ENCODE data around the gene COPS7B.
"Not testable (repeated sequence)": the region's sequence is repeated elsewhere in the genome, so short reads cannot be mapped to it uniquely, and the experiment has no call there.

COPS7B gene

GRCh38 chr2:231786177-231786916, at the start of gene COPS7B:
Gene COPS7B (plus strand): TSS chr2:231786445. CDS start chr2:231788571, 2,126 bp downstream.
- in situ Hi-C loops (cut with MboI; ENCODE audit: low sequenced_read_pairs), result loop anchor here (10.0 kb wide), 1 partner anchor 172 kb away; no protein-coding TSS in a partner anchor
- peak; percentile 61 to 94 for DNase-seq (ENCODE audit: low spot score in 2 of 2)
- Histone ChIP-seq H3K9me3 (no peaks in the 10 kb centered on the region), H3K4me3 (peak within 1 kb of the TSS; percentile 70), H3K4me1 (peaks cover 14% of the 10 kb centered on the region), H3K36me3 (replicated peaks) (peaks cover 22% of the 10 kb centered on the region), H3K27me3 (ENCODE audit: low read depth) (no peaks in the 10 kb centered on the region)

- Histone ChIP-seq H3K27me3 (ENCODE audit: low read depth) (no peaks in the 10 kb centered on the region), H3K4me3 (no peak overlapping the region), H3K36me3 (replicated peaks) (no peaks in the 10 kb centered on the region), H3K9me3 (no peaks in the 10 kb centered on the region), H3K4me1 (no peaks in the 10 kb centered on the region)
- in situ Hi-C loops (cut with MboI; ENCODE audit: low sequenced_read_pairs), result no loop called here
- peak in 1 of 2 experiments; percentile 4 for DNase-seq (ENCODE audit: low spot score in 2 of 2)
These were observed 48.5 kb upstream of the COPS7B start for GRCh38 chr2:231737761-231738160.

- no peak for DNase-seq (ENCODE audit: low spot score in 2 of 2)
- no peaks in the 10 kb centered on the region for H3K9me3 ChIP-seq
- no peaks in the 10 kb centered on the region for H3K36me3 ChIP-seq (replicated peaks)
- peaks cover 11% of the 10 kb centered on the region for H3K4me1 ChIP-seq
- in situ Hi-C loops (cut with MboI; ENCODE audit: low sequenced_read_pairs), result no loop called here
- H3K4me3 ChIP-seq, result no peak overlapping the region
- no peaks in the 10 kb centered on the region for H3K27me3 ChIP-seq (ENCODE audit: low read depth)
These were observed 42.7 kb upstream of the COPS7B start for GRCh38 chr2:231743376-231744116.

GRCh38 chr2:231745303-231746038, 40.8 kb upstream of the COPS7B start:
- Histone ChIP-seq H3K4me3 (no peak overlapping the region), H3K4me1 (peaks cover 11% of the 10 kb centered on the region), H3K27me3 (ENCODE audit: low read depth) (no peaks in the 10 kb centered on the region), H3K9me3 (no peaks in the 10 kb centered on the region), H3K36me3 (replicated peaks) (no peaks in the 10 kb centered on the region)
- DNase-seq (ENCODE audit: low spot score in 2 of 2), result peak in 1 of 2 experiments; percentile 50
- in situ Hi-C loops (cut with MboI; ENCODE audit: low sequenced_read_pairs), result no loop called here

- H3K36me3 ChIP-seq (replicated peaks); H3K4me3 ChIP-seq; H3K27me3 ChIP-seq (ENCODE audit: low read depth); DNase-seq (ENCODE audit: low spot score in 2 of 2); H3K9me3 ChIP-seq; in situ Hi-C loops (cut with MboI; ENCODE audit: low sequenced_read_pairs): not testable (repeated sequence)
- peaks cover 11% of the 10 kb centered on the region for H3K4me1 ChIP-seq
These were observed 37.9 kb upstream of the COPS7B start for GRCh38 chr2:231748153-231748896.

GRCh38 chr2:231749016-231749415, 37.2 kb upstream of the COPS7B start:
- H3K4me1 ChIP-seq, result peaks cover 11% of the 10 kb centered on the region
- H3K27me3 ChIP-seq (ENCODE audit: low read depth); in situ Hi-C loops (cut with MboI; ENCODE audit: low sequenced_read_pairs); H3K9me3 ChIP-seq; H3K4me3 ChIP-seq; DNase-seq (ENCODE audit: low spot score in 2 of 2); H3K36me3 ChIP-seq (replicated peaks): not testable (repeated sequence)

GRCh38 chr2:231751042-231751815, 35.0 kb upstream of the COPS7B start:
- no peak for DNase-seq (ENCODE audit: low spot score in 2 of 2)
- H3K9me3 ChIP-seq, result no peaks in the 10 kb centered on the region
- no peaks in the 10 kb centered on the region for H3K4me1 ChIP-seq
- no peaks in the 10 kb centered on the region for H3K36me3 ChIP-seq (replicated peaks)
- no peak overlapping the region for H3K4me3 ChIP-seq
- H3K27me3 ChIP-seq (ENCODE audit: low read depth), result no peaks in the 10 kb centered on the region
- in situ Hi-C loops (cut with MboI; ENCODE audit: low sequenced_read_pairs), result no loop called here

- Histone ChIP-seq H3K27me3 (ENCODE audit: low read depth) (no peaks in the 10 kb centered on the region), H3K4me1 (no peaks in the 10 kb centered on the region), H3K9me3 (no peaks in the 10 kb centered on the region), H3K36me3 (replicated peaks) (no peaks in the 10 kb centered on the region), H3K4me3 (no peak overlapping the region)
- in situ Hi-C loops (cut with MboI; ENCODE audit: low sequenced_read_pairs), result no loop called here
- no peak for DNase-seq (ENCODE audit: low spot score in 2 of 2)
These were observed 34.2 kb upstream of the COPS7B start for GRCh38 chr2:231752061-231752460.

- H3K36me3 ChIP-seq (replicated peaks), result no peaks in the 10 kb centered on the region
- H3K9me3 ChIP-seq, result no peaks in the 10 kb centered on the region
- no peaks in the 10 kb centered on the region for H3K27me3 ChIP-seq (ENCODE audit: low read depth)
- H3K4me3 ChIP-seq, result no peak overlapping the region
- DNase-seq (ENCODE audit: low spot score in 2 of 2), result no peak
- in situ Hi-C loops (cut with MboI; ENCODE audit: low sequenced_read_pairs), result no loop called here
- H3K4me1 ChIP-seq, result peaks cover 5% of the 10 kb centered on the region; the same call in 1 of the 2 replicates
These were observed 24.5 kb upstream of the COPS7B start for GRCh38 chr2:231761735-231762134.

GRCh38 chr2:231764124-231764523, 22.1 kb upstream of the COPS7B start:
- peaks cover 8% of the 10 kb centered on the region; the same call in 1 of the 2 replicates for H3K4me1 ChIP-seq
- no peaks in the 10 kb centered on the region; the same call in 1 of the 2 replicates for H3K9me3 ChIP-seq
- H3K4me3 ChIP-seq, result no peak overlapping the region
- H3K27me3 ChIP-seq (ENCODE audit: low read depth), result no peaks in the 10 kb centered on the region
- in situ Hi-C loops (cut with MboI; ENCODE audit: low sequenced_read_pairs), result no loop called here
- no peaks in the 10 kb centered on the region for H3K36me3 ChIP-seq (replicated peaks)
- DNase-seq (ENCODE audit: low spot score in 2 of 2), result no peak

- DNase-seq (ENCODE audit: low spot score in 2 of 2), result no peak
- Histone ChIP-seq H3K4me3 (no peak overlapping the region), H3K27me3 (ENCODE audit: low read depth) (no peaks in the 10 kb centered on the region), H3K36me3 (replicated peaks) (no peaks in the 10 kb centered on the region), H3K9me3 (no peaks in the 10 kb centered on the region; the same call in 1 of the 2 replicates), H3K4me1 (peaks cover 8% of the 10 kb centered on the region; the same call in 1 of the 2 replicates)
- in situ Hi-C loops (cut with MboI; ENCODE audit: low sequenced_read_pairs), result no loop called here
These were observed 21.5 kb upstream of the COPS7B start for GRCh38 chr2:231764760-231765159.

GRCh38 chr2:231765496-231765929, 20.7 kb upstream of the COPS7B start:
- DNase-seq (ENCODE audit: low spot score in 2 of 2), result no peak
- in situ Hi-C loops (cut with MboI; ENCODE audit: low sequenced_read_pairs), result no loop called here

More at GRCh38 chr2:231765496-231765929, 20.7 kb upstream of the COPS7B start:
- Histone ChIP-seq H3K4me3 (no peak overlapping the region), H3K9me3 (no peaks in the 10 kb centered on the region; the same call in 1 of the 2 replicates), H3K4me1 (peaks cover 8% of the 10 kb centered on the region; the same call in 1 of the 2 replicates), H3K27me3 (ENCODE audit: low read depth) (no peaks in the 10 kb centered on the region), H3K36me3 (replicated peaks) (no peaks in the 10 kb centered on the region)
